Tracheal epithelial cell (primary cell): Measurements from ENCODE around the gene ZNF66. TPM values are rescaled to one million over a fixed set of nuclear protein-coding genes. Genes with fewer than 3 reads are reported as not detected.

Experiments
- total RNA-seq: library from RNA; depleted of rRNA; stranded (reverse); fragments of >200 nt; gene quantifications from 2 replicates; pipeline ENCODE4 v1.2.1, GENCODE V29; 2014

The ZNF66 gene
- total RNA-seq: 0.43 and 4.1 TPM in 2 replicates

GRCh38 chr19:20776083-20777076, at the start of gene ZNF66:
ZNF66 (plus strand) TSS chr19:20776304; CDS start chr19:20776448, 144 bp downstream.

Other genes starting within 250 kb of the ZNF66 start
- gene ZNF737, start 210.5 kb upstream of the ZNF66 start, total RNA-seq: 4.5 and 14.9 TPM in 2 replicates
- 10.0 and 16.9 TPM in 2 replicates for gene ZNF626, start 114.7 kb upstream of the ZNF66 start, total RNA-seq
- 2.2 and 3.6 TPM in 2 replicates for gene ZNF85, start 146.9 kb downstream of the ZNF66 start, total RNA-seq
- 14.2 and 14.5 TPM in 2 replicates for gene ZNF430, start 244.4 kb downstream of the ZNF66 start, total RNA-seq